PC-3 (cell line): ENCODE data around the gene GALNT10. TPM values are rescaled to one million over a fixed set of nuclear protein-coding genes. Genes with fewer than 3 reads are reported as not detected.

Source experiments
- ATAC-seq: fragments of 200-7000 bp; cut with Tn5 transposase; 2 replicates; pipeline ENCODE4 v1.9.1; 2020; ENCODE audit warnings: mild to moderate bottlenecking, moderate library complexity
- BruUV-seq: library from RNA; stranded (reverse); fragments of 400-500 nt; replicated peaks from 2 replicates; lab custom pipeline; 2021; lab: Mats Ljungman, UMichigan
- CTCF ChIA-PET: fragments of 300-600 bp; sonication (Branson Sonifier 250); formaldehyde crosslinking; loops from one replicate; lab custom pipeline; 2022; ENCODE audit warnings: antibody characterized with exemption; lab: Charles Lee
- POLR2A ChIA-PET: fragments of 300-600 bp; sonication (Branson Sonifier 250); formaldehyde crosslinking; loops from one replicate; lab custom pipeline; 2022; ENCODE audit warnings: antibody characterized with exemption; ENCODE audit not compliant: unreplicated experiment; lab: Charles Lee
- DNase-seq: peaks from one replicate; pipeline ENCODE4 v3.0.0-alpha.2; 2015
- H2AFZ ChIP-seq: fragments of 300-600 bp; sonication (generic); 2 replicates; pipeline ENCODE4 v1.6.0; 2016; ENCODE audit warnings: antibody characterized with exemption, low read length
- H3F3A ChIP-seq: fragments of 300-600 bp; sonication (generic); one replicate; pipeline ENCODE4 v1.6.0; 2017; ENCODE audit warnings: antibody characterized with exemption, low read length, control low read depth, mild to moderate bottlenecking; ENCODE audit not compliant: unreplicated experiment
- H3K27ac ChIP-seq: fragments of 300-600 bp; sonication (generic); 2 replicates; pipeline ENCODE4 v1.5.1; 2016; ENCODE audit warnings: mild to moderate bottlenecking, low read length
- H3K27me3 ChIP-seq: fragments of 300-600 bp; sonication (generic); 2 replicates; pipeline ENCODE4 v1.6.1; 2016; ENCODE audit warnings: low read length, mixed read lengths
- H3K36me3 ChIP-seq: fragments of 300-600 bp; sonication (generic); 2 replicates; pipeline ENCODE4 v1.6.1; 2016; ENCODE audit warnings: low read depth, mixed run types, low read length, mixed read lengths
- H3K4me1 ChIP-seq: fragments of 300-600 bp; sonication (generic); 2 replicates; pipeline ENCODE4 v1.5.1; 2016; ENCODE audit warnings: low read length; ENCODE audit not compliant: insufficient read depth
- H3K4me2 ChIP-seq: fragments of 300-600 bp; sonication (generic); 2 replicates; pipeline ENCODE4 v1.6.0; 2016; ENCODE audit warnings: low read length
- H3K4me3 ChIP-seq: fragments of 300-600 bp; sonication (generic); 2 replicates; pipeline ENCODE4 v1.5.1; 2016; ENCODE audit warnings: mild to moderate bottlenecking, low read length, mixed read lengths
- H3K79me2 ChIP-seq: fragments of 300-600 bp; sonication (generic); 2 replicates; pipeline ENCODE4 v1.6.1; 2017; ENCODE audit warnings: low read length, mixed read lengths
- H3K9ac ChIP-seq: fragments of 300-600 bp; sonication (generic); 2 replicates; pipeline ENCODE4 v1.6.0; 2016; ENCODE audit warnings: mild to moderate bottlenecking, low read length
- H3K9me2 ChIP-seq: fragments of 300-600 bp; sonication (generic); replicated peaks from 2 replicates; pipeline ENCODE4 v1.6.1; 2016; ENCODE audit warnings: mixed run types, low read length, mixed read lengths
- H3K9me3 ChIP-seq: fragments of 300-600 bp; sonication (generic); 2 replicates; pipeline ENCODE4 v1.6.1; 2016; ENCODE audit warnings: low read length, mixed read lengths
- H4K20me1 ChIP-seq: fragments of 300-600 bp; sonication (generic); 2 replicates; pipeline ENCODE4 v1.6.1; 2016; ENCODE audit warnings: low read length, mixed read lengths
- CTCF ChIP-seq: fragments of 300-600 bp; sonication (generic); conservative IDR thresholded peaks from 2 replicates; pipeline ENCODE4 v1.5.1; 2017; ENCODE audit warnings: antibody characterized with exemption, low read depth, mild to moderate bottlenecking, low read length
- EZH2 ChIP-seq: fragments of 300-600 bp; sonication (generic); IDR thresholded peaks from one replicate; pipeline ENCODE4 v1.6.1; 2017; ENCODE audit warnings: antibody characterized with exemption, mild to moderate bottlenecking, low read length; ENCODE audit not compliant: unreplicated experiment
- EZH2phosphoT487 ChIP-seq: fragments of 300-600 bp; sonication (generic); IDR thresholded peaks from 2 replicates; pipeline ENCODE4 v1.6.1; 2018; ENCODE audit warnings: mild to moderate bottlenecking, antibody characterized with exemption, low read length, borderline replicate concordance
- intact Hi-C: fragments of 100-400 bp; cut with micrococcal nuclease; formaldehyde crosslinking; loops from 2 replicates; pipeline ENCODE4 v1.9.0; 2023
- total RNA-seq: library from RNA; depleted of rRNA; stranded (reverse); fragments of >200 nt; gene quantifications from 2 replicates; pipeline ENCODE4 v1.2.3, GENCODE V29; 2014

Gene GALNT10
- total RNA-seq, 1 experiment from 2014 or later: 46.2 TPM

DNA sequence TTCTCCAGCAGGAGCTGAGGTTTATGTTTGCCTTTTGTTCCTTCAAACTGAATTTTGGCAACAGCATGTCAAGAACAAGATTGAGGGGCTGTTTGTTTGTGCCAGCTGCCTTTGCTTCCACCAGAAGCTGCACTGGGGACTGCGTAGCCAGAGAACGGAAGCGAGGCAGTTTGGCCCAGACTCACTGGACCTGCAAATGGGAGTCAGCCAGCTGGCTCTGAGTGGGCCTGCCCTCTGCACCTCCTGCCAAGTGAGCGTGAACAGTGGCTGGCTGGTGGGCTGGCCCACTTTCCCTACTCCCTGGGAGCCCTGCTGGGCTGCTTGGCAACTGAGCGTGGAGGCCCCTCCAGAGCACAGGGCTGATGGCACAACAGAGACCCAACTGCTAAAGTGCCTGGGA is 111.6 kb downstream of the GALNT10 start:
- CTCF ChIA-PET: no interaction called here
- POLR2A ChIA-PET: no interaction called here
- H3F3A ChIP-seq: peaks cover under 1% of the 10 kb centered on the region
- no peak overlapping the region for H3K4me3 ChIP-seq
- intact Hi-C loops: no loop called here
- H3K36me3 ChIP-seq: peaks cover 46% of the 10 kb centered on the region
- TF ChIP-seq EZH2: no peak
- no peak for TF ChIP-seq EZH2phosphoT487
- TF ChIP-seq CTCF: no peak
- no peak overlapping the region for H3K27ac ChIP-seq
- H3K27me3 ChIP-seq: no peaks in the 10 kb centered on the region
- peaks cover 9% of the 10 kb centered on the region for H3K4me1 ChIP-seq
- no peak for DNase-seq
- H3K4me2 ChIP-seq: no peak overlapping the region
- H3K9me3 ChIP-seq: no peaks in the 10 kb centered on the region
- no peak overlapping the region for H2AFZ ChIP-seq
- no peak overlapping the region for H3K9ac ChIP-seq
- no peak for ATAC-seq
- H3K9me2 ChIP-seq: no peaks in the 10 kb centered on the region
- H3K79me2 ChIP-seq: no peaks in the 10 kb centered on the region
- H4K20me1 ChIP-seq: no peaks in the 10 kb centered on the region
- no TSS peak for BruUV-seq

DNA sequence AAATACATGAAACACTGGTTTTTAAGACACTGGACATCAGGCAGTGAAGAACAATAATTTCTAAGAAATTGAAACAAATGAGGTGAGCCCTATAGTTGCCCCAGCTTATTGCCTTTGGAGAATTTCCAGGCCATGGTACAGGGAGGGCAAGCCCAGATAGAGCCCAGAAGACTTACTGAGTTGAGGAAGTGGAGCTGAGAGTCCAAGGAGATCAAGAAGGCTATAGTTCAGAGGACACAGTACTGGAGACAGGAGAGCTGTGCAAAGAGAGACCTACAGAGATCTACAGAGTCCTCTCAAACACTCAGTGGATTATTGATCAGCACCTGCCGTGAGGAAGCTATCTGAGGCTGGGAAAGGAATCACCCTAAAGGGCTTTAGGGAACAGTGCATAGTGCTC is 112.6 kb downstream of the GALNT10 start:
- ChIA-PET POLR2A (no interaction called here), CTCF (no interaction called here)
- Histone ChIP-seq H3F3A (peaks cover 4% of the 10 kb centered on the region), H3K36me3 (peaks cover 41% of the 10 kb centered on the region), H3K9me3 (no peaks in the 10 kb centered on the region), H3K4me2 (no peak overlapping the region), H4K20me1 (no peaks in the 10 kb centered on the region), H3K9me2 (no peaks in the 10 kb centered on the region), H3K4me3 (no peak overlapping the region), H3K4me1 (peaks cover 7% of the 10 kb centered on the region), H3K27me3 (no peaks in the 10 kb centered on the region), H3K9ac (no peak overlapping the region), H3K79me2 (no peaks in the 10 kb centered on the region), H2AFZ (no peak overlapping the region), H3K27ac (no peak overlapping the region)
- DNase-seq (no peak), ATAC-seq (no peak)
- intact Hi-C loops: no loop called here
- TF ChIP-seq CTCF (no peak), EZH2phosphoT487 (no peak), EZH2 (no peak)
- BruUV-seq: no TSS peak

DNA sequence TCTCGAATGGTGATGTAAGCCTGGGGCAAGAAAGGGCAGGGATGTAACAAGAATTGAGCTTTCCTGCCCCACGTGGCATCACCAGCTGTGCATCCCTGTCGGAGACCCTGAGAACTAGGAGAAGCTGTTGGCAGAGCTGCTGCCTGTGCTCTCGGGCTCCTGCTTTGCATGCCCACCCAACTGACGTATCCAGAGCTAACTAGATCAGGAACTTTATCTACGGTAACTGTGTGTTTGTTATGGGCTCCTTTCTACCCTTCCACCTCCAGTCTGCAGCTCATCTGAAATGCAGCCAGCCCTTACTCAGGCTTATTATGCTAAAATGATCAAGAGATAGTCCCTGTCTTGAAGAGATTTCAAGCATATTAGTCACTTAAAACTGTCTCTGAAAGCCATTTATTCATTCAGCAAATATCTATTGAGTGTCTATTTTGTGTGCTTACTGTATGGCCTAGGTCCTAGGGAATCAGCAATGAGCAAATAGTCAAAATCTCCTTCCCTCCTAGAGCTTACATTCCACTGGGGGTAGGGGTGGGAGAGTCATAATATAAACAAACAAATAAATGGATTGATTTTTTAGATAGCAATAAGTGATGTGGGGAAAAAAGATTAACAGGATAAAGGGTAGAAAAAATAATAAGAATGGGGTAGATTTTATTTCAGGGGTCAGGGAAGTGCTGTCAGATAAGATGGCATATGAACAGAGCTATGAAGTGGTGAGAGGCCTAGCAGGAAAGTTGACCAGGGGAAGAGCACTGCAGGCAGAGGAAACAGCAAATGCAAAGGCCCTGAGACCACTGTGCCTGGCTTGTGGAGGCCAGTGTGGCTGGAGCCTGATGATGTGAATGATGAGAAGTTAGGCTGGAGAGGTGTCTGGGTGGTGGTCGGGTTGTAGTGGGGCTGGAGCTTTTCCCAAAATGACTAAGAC is 118.2 kb downstream of the GALNT10 start:
- H3F3A ChIP-seq: peaks cover 8% of the 10 kb centered on the region
- H3K4me1 ChIP-seq: peaks cover 36% of the 10 kb centered on the region
- H3K4me3 ChIP-seq: no peak overlapping the region; the same call in 1 of the 2 replicates
- POLR2A ChIA-PET: interaction anchor here (0.7 to 0.8 kb wide), 2 partner anchors 21 to 97 kb away, joined by 4 to 8 read pairs; no protein-coding TSS in a partner anchor
- H3K79me2 ChIP-seq: peaks cover 18% of the 10 kb centered on the region
- ATAC-seq: peak; percentile 70
- no peaks in the 10 kb centered on the region for H3K9me2 ChIP-seq
- CTCF ChIA-PET: interaction anchor here (0.8 kb wide), 1 partner anchor 97 kb away, joined by 4 read pairs; no protein-coding TSS in a partner anchor
- peak overlapping the region; percentile 60 for H3K4me2 ChIP-seq
- H3K36me3 ChIP-seq: peaks cover 11% of the 10 kb centered on the region
- TF ChIP-seq CTCF: no peak
- TF ChIP-seq EZH2: no peak
- TF ChIP-seq EZH2phosphoT487: no peak
- no TSS peak for BruUV-seq
- H3K27ac ChIP-seq: peak overlapping the region; percentile 64
- H3K27me3 ChIP-seq: no peaks in the 10 kb centered on the region
- DNase-seq: peak; percentile 81
- intact Hi-C loops: no loop called here
- no peak overlapping the region for H3K9ac ChIP-seq
- no peaks in the 10 kb centered on the region for H4K20me1 ChIP-seq
- H2AFZ ChIP-seq: 0 out of 2 replicates have a peak overlapping the region, but pooled peaks have one; percentile 56
- H3K9me3 ChIP-seq: no peaks in the 10 kb centered on the region
